CD4-positive, alpha-beta T cell treated with Interleukin-4 for 1 hour (primary cell): ENCODE measurements around the gene PRKAG2.
A peak's percentile ranks its signal among the peaks of the same experiment; 100 is the strongest.
"Not testable (repeated sequence)": the region's sequence is repeated elsewhere in the genome, so short reads cannot be mapped to it uniquely, and the experiment has no call there.

Source experiments
- DNase-seq, 2 donors: peaks; one replicate each; pipeline ENCODE4 v3.0.0-alpha.2; 2020 to 2022

The PRKAG2 gene

DNA sequence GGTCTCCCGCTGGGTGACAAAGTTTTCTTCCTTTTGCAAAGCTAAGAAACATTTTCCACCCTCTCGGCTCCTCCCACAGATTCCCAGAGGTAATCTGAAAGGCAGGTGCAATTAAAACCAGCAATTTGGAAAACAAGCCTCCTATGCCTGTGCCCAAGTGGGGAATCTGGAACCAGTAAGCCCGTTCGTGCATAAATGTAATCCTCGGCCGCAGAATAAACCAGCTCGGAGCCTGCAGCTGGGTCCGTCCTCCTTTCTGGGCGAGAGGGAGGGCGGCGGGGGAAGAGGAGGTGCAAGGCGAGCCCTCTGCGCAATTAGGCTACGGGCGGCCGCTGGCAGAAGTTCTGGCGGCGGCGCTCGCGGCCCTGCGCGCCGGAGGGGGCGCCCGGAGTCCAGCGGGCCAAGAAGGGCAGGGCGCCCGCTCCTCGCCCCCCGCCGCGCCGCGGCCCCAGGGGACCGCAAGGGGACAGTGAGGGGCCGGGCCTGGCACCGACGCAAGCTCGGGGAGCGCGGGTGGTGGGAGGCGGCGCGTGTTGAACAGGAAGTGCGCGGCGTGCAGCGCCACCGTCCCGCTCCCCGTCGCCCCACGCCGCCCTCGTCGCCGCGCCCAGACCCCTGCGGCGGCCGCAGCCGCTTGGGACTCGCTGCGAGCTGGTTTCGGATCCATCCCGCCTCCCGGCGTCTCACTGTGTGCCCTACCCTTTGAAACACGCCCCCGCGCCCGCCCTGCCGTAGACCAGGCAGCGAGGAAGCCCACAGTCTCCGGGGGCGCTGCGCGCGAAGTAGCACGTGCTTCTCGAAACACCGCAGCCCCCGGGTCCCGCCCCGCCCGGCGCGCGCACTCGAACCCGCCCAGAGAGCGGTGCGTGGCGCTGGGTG is at the start of gene PRKAG2:
PRKAG2 (minus strand) TSS at position 217 of the 879 bp plus-strand sequence. CDS start 495 bp downstream, outside the sequence.
- peak; percentile 68 to 73 for DNase-seq

DNA sequence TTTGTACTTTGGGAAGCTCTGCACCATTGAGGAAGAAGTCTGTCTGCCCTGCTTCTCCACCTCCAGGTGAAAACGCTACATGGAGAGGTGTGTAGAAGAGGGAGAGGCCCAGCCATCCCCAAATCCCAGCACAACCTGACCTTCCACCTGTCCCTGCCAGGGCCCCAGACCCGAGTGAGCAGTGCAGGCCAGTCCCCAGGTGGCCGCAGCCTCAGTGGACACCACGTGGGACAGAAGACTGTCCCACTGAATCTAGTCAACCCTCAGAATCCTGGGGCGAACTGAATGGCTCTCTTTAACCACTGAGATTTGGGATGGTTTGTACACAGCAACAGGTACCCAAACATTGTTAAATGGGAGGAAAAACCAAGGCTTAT is 49.4 kb upstream of the PRKAG2 start:
- no peak for DNase-seq

DNA sequence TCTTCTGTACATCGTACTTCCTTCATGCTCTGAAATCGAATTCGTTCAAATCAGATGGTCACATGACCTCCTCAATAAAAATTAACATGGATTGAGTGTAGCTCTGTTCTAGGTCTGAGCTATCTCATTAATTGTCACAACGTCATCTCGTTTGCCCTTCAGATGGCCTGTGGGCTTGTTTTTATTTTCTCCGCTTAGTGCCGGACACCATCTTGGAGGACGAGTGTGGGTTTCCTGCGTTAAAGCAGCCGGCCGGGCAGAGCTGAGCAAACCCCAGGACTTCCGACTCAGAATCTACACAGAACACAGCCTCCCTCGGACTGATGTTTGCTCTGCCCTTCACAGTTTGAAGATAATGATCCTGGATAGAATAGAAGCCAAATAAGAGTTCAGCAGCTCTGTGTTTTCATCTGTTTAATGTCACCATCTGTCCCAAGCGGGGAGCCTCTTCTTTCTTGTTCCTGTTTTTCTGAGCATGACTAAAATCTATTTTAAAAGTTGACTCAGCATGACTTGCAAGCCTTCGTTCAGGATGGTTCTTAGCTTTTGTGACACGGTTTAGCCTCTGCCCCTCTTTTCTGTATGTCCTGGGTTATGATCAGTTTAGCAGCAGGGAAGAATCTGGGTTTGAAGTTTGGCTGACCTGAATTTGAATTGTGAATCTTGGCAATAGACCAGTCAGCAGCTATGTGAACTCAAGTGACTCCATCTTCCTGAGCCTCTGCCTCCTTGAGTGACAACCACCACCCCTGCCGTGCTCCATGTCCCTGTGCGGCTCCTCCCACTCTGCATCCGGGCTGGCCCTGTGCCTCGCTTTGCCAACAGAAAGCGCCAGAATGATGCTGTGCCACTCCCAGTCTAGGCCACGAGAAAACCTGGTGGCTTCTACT is 48.8 kb upstream of the PRKAG2 start:
- peak; percentile 9 to 46 for DNase-seq

DNA sequence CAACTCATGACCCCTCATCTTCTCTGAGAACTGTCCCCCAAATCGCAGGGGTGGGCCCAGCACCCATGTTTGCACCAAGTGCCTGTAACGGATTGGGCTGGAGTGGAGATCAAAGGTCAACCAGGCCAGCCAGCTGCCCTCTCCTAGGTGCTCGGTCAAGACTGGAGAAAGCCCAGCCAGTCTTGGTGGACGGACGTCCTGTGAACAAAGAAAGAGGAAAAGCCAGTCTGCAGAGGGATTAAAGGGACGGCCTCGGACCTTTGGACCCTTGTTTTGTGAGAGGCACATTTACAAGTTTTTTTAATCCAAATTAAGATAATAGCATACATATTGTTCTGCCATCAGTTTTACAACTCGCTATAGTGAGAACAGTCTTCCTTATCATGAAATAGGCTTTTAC is 47.6 kb upstream of the PRKAG2 start:
- no peak for DNase-seq

- no peak for DNase-seq
Observed at GRCh38 chr7:151924001-151924400, 47.1 kb upstream of the PRKAG2 start.

DNA sequence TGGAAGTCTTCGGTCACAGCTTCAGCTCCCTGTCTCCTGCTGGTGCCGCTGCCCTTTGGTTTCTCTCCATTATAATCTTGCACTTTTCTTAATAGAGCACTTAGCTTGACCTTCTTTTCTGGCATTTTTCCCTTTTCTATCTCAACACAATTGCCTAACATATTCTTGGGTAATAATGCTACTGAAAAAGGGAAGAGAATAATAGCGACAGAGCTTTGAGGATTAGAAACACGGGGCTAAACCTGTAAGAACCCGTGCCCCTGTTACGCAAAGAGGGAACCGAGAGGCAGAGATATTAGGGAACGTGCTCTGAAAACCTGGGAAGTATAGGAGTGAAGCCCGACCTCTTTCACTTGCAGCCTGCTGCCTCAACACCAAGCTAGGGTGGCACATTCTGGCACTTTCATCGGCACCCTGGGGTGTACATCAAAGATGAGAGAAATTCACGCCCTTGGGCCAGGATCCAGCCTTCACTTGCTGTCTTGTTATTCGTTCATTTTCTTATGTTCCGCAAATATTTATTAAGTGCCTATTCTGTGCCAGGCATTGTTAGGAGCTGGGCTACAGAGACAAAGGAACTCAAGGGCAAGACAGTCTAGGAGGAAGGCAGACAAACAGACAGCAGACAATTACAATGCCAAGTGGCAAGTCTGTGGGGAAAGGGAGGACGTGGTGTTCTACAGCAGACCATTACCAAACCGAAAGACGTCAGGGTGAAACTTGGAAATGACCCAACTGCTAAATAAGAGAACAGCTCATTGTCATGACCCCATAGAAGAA is 46.4 kb upstream of the PRKAG2 start:
- DNase-seq = peak; percentile 6 to 52

GRCh38 chr7:151921451-151921850 is 44.5 kb upstream of the PRKAG2 start:
- no peak for DNase-seq

- peak in 1 of 2 donors; percentile 40 for DNase-seq
Observed at GRCh38 chr7:151920488-151920887, 43.6 kb upstream of the PRKAG2 start.

DNA sequence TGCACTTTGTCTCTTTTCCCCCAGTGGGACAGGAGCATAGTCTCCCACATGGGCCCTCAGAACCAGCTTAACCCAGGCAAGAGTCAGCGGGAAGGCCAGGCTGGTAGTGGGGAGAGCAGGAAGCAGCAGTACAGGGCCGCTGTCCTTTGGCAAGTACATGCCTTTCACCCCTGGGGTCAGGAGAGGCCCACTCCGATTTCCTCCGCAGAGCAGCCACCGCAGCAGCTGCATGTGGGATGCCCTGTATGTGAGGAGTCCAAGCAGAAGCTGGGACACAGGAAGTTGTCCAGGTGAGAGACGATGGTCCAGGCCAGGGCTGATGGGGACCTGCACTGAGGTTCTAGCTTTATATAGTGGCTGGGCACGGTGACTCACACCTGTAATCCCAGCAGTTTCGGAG is 42.7 kb upstream of the PRKAG2 start:
- no peak for DNase-seq

DNA sequence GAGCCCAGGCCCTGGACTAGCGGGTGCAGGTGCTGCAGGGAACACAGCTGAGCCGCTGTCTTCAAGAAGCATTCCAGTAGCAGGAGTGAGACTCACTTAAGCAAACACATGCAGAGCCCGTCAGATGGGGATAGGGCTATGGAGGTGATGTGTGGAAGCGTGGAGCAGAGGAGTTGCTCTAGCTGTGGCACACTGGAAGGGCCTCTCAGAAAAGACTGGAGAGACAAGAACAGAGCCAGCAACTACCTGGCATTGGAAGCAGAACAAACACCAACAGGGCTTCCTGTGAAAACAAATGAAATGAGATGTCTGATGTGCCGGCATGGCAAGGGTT is 41.6 kb upstream of the PRKAG2 start:
- no peak for DNase-seq

DNA sequence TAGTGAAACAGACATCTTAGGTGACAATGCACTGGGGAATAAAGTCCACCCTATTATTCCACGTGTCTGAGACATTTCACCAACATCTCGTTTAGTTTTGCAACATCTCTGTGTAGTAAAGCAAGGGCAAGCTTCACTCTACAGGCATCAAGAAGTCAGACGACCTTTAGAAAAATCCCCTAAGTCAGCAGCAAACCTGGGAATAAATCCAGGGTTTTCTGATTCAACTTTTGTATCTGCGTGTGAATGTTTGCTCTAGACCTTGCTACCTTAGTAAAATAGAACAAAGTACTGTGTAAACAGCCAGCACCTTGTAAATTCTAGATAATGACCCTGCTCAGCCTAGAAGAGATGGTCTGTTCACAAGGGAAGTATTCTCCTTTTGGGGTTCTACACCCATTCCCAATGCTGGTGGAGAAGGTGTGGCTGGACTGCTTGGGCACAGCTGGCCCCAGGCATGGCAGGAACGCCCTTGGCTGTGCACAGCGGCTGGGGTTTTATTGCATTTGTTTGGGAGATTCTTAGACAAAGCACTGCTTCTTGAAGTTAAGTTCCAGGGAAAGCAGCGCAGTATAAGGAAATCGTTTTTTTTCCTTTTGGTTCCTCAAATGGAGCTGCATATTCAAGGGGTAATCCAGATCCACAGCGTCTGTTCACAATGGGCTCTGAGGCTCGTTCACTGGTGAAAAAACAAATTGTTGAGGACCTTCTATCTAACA is 41.0 kb upstream of the PRKAG2 start:
- no peak for DNase-seq

DNA sequence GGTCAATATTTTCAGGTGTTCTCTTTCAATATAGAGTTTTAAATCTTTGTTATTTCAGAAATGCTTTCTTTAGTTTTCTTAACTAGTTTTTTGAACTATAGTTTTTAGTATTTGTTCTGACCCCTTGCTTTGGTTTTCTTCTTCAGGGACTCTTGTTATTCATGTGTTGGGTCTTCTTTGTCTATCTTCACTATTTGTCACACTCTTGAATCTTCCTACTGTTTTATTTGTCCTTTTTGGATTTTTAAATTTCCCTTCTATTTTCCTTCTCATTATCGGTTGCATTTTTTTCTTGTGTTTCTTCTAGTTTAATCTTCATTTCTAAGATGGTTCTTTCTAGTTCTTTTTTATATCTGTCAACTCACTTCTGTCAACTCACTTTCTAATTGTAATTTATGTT is 37.1 kb upstream of the PRKAG2 start:
- DNase-seq = no peak

DNA sequence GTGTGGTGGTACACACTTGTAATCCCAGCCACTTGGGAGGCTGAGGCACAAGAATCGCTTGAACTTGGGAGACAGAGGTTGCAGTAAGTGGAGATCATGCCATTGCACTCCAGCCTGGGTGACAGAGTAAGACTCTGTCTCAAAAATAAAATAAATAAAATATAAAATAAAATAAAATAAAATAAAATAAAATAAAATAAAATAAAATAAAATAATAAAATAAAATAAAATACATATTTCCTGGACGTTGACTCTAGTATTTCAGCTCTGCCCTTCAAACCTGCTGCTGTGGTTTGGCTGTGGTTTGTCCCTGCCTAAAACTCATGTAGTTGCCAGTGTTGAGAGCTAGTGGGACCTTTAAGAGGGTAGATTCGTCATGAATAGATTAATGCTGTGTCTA is 33.7 kb upstream of the PRKAG2 start:
- DNase-seq = not testable (repeated sequence)

DNA sequence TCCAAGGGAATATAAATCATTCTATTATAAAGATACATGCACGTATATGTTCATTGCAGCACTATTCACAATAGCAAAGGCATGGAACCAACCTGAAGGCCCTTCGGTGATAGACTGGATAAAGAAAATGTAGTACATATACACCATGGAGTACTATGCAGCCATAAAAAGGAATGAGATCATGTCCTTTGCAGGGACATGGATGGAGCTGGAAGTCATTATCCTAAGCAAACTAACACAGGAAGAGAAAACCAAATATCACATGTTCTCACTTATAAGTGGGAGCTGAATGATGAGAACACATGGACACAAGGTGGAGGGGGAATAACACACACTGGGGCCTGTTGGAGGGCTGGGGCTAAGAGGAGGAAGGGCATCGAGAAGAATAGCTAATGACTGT is 30.2 kb upstream of the PRKAG2 start:
- DNase-seq = not testable (repeated sequence)

DNA sequence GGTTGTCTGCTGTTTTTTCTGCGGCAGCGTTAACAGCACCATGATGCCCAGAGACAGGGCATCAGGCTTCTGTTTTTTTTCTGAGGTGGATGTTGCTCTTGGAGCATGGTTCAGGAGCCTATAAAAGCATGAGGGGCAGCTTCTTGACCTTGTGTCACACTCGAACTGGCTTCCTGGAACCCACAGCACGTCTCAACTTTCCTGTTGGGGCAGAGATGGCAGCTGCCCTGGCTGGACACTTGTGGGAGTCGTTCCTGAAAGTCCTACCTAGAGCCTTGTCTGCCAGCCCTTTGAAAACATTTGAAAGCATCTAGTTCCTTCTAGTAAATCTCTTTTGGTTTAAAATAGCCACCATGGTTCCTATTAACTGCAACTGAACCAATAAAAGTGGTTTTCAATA is 28.9 kb upstream of the PRKAG2 start:
- no peak for DNase-seq

GRCh38 chr7:151905353-151905752 is 28.4 kb upstream of the PRKAG2 start:
- DNase-seq = no peak

DNA sequence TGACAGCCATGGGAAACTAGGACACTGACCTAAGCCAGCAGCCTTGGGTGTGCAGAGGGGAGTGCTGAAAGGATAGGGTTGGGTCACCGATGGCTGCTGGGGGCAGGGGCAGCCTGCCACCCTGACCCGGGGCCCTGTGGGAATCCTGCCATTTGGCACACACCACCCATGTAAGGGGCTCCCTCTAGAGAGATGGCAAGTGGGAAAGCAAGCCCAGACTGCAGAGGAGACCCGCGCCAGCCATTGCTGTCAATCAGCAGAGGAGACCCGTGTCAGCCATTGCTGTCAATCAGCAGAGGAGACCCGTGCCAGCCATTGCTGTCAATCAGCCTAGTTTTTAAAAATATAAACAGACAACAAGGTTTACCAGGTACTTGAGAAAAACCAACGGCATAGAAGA is 27.4 kb upstream of the PRKAG2 start:
- no peak for DNase-seq

- no peak for DNase-seq
Observed at GRCh38 chr7:151903249-151904032, 26.5 kb upstream of the PRKAG2 start.

GRCh38 chr7:151902311-151902710 is 25.4 kb upstream of the PRKAG2 start:
- no peak for DNase-seq

DNA sequence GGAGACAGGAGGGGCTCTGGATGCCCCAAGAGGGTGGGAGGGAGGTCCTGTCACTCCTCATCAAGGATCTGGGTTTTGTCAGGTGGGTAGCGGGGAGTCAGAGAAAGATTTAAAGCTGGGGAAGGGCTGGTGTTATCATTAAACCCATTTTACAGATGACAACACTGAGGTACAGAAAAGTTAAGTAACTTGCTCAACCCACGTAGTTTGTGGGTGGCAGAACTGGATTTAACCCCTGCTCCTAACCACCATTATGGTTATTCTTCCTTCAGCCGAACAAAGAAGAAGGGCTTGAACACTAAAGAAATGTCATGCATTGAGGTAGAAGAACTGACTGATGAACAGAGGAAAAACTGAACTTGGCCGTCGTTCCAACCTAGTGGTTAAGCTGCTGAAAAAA is 24.9 kb upstream of the PRKAG2 start:
- no peak for DNase-seq

DNA sequence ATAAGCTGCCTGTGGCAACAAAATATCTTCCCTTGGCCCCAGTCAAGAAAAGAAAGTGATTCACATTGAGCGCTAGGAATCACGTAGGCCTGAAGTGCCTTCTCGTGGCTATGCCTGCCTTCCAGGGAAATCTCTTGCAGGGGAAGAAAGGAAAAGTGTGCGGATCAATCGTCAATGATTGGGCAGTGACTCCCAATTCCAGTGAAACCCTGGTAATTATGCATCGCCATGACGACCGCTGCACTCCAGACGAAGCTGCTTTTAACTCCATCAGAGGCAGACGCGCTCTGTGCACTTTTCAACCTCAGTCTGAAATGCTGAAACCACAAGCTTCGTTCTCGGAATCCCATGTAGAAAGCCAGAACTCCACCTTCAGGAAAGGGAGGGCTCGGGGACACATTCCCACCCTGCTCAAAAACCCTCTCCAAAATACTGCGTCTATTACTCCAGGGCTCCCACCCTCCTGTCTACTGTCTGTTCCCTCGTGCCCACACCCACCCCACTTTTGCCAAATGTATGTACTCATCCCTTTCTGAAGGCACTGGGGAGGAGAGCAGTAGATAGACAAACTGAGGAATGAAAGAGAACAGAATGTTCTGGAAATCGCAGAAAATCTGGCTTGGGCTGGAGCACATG is 24.2 kb upstream of the PRKAG2 start:
- DNase-seq = no peak
